Upper lobe of left lung (tissue), 6 donors: Measurements from ENCODE around the gene FBN2. TPM values are rescaled to one million over a fixed set of nuclear protein-coding genes. Genes with fewer than 3 reads are reported as not detected.

Experiments used
- ATAC-seq, 2 donors: fragments of 200-7000 bp; cut with Tn5 transposase; one replicate each; pipeline ENCODE4 v1.9.1; 2022; ENCODE audit warnings: mild to moderate bottlenecking in 2 of 2, moderate library complexity in 2 of 2; ENCODE audit not compliant: low FRiP score in 2 of 2
- DNase-seq, 2 donors: peaks; one replicate each; pipeline ENCODE4 v3.0.0-alpha.2; 2019 to 2020
- H3K27ac ChIP-seq, 4 donors: fragments of 200-600 bp; sonication (generic); one replicate each; pipeline ENCODE4 v1.5.1; 2016 to 2019
- H3K27me3 ChIP-seq, 4 donors: fragments of 200-600 bp; sonication (generic); one replicate each; pipeline ENCODE4 v1.5.1; 2017 to 2019
- H3K36me3 ChIP-seq, 4 donors: fragments of 200-600 bp; sonication (generic); one replicate each; pipeline ENCODE4 v1.5.1; 2016 to 2019
- H3K4me1 ChIP-seq, 4 donors: fragments of 200-600 bp; sonication (generic); one replicate each; pipeline ENCODE4 v1.5.1; 2018 to 2019
- H3K4me3 ChIP-seq, 4 donors: fragments of 200-600 bp; sonication (generic); one replicate each; pipeline ENCODE4 v1.5.1; 2017 to 2019; ENCODE audit warnings: mild to moderate bottlenecking in 2 of 4, moderate library complexity in 1 of 4
- H3K9me3 ChIP-seq, 4 donors: fragments of 200-600 bp; sonication (generic); one replicate each; pipeline ENCODE4 v1.5.1; 2018 to 2019
- EP300 ChIP-seq, 4 donors: sonication (generic); formaldehyde crosslinking; IDR thresholded peaks; one replicate each; pipeline ENCODE4 v1.5.1; 2017; ENCODE audit warnings: antibody characterized with exemption in 4 of 4, control low read depth in 2 of 4
- POLR2A ChIP-seq, 4 donors: fragments of 450-650 bp; IDR thresholded peaks; one replicate each; pipeline ENCODE4 v1.5.1; 2016 to 2017; ENCODE audit warnings: antibody characterized with exemption in 4 of 4, mild to moderate bottlenecking in 2 of 4
- POLR2AphosphoS5 ChIP-seq, 2 donors: sonication (generic); formaldehyde crosslinking; IDR thresholded peaks; one replicate each; pipeline ENCODE4 v1.5.1; 2017; ENCODE audit warnings: antibody characterized with exemption in 2 of 2
- WGBS, 2 donors: methylation state at CpG; one replicate each; pipeline ENCODE4 v1.1.5; 2017 to 2018; 5-methylcytosine and 5-hydroxymethylcytosine counted together
- total RNA-seq, 6 donors: library from RNA; depleted of rRNA in 4 of 6; stranded (reverse); fragments of >200 nt in 4 of 6; gene quantifications; one replicate each; pipeline versions ENCODE4 v1.1.0 to v1.2.1, GENCODE V29; 2016 to 2021
- TF ChIP-seq, protein P1 (sequence below), 6 experiments: fragments of 450-650 bp in 4 of 6; fragments of 200-600 bp in 2 of 6; sonication (generic) in 2 of 6; IDR thresholded peaks; one replicate each; pipeline ENCODE4 v1.5.1; 2016 to 2019; ENCODE audit warnings: antibody characterized with exemption in 6 of 6
- donor health status: DM: no; HTN: no; CAD: no; lungs with moderate emphysema.
- donor health status: DM: no; HTN: yes; CAD: no; lungs with severe emphysema.

The FBN2 gene
- total RNA-seq, 6 donors from 2014 or later, result under 0.01 to 1.7 (median 0.39) TPM

DNA sequence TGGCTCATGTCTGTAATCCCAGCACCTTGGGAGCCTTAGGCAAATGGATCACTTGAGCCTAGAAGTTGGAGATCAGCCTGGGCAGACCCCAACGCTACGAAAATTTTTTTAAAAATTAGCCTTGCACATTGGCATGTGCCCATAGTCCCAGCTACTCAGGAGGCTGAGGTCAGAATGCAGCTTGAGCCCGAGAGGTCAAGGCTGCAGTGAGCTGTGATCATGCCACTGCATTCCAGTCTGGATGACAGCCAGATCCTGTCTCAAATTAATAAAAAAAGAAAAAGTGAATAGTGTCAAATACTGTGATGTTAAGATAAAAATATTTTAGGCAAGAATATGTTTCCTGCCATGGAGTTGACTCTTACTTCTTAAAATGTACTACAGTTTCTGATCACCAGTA, 5.3 kb downstream of the FBN2 start:
- Histone ChIP-seq H3K4me1 (peaks cover 6 to 14% (median 11%) of the 10 kb centered on the region in 4 donors), H3K27ac (no peak overlapping the region)
- WGBS, 2 donors, result 53 to 71% methylated on average over 3 of the region's 3 CpGs

DNA sequence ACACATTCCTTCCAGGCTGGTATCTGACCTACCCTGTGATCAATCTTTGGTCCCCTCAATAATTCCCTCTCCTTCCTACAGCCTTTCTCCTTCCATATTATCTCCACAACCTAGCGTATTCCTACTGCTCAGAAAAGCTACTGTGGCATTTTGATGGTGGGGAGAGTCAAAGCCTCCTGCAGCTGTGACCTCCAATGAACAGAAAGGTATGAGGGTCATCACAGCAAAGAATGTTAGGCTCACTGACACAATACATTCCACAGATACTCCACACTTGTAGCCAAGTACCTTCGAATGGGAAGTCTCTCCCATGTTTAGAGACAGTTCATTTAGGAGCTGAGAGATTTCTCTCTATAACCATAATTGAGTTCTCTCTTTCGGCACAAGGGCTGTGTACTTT, 5.9 kb downstream of the FBN2 start:
- Histone ChIP-seq H3K9me3 (no peaks in the 10 kb centered on the region), H3K4me1 (peaks cover 2 to 7% (median 4%) of the 10 kb centered on the region in 4 donors), H3K27ac (no peak overlapping the region), H3K27me3 (peaks cover 0 to 7% (median 4%) of the 10 kb centered on the region in 4 donors), H3K36me3 (no peaks in the 10 kb centered on the region), H3K4me3 (no peak overlapping the region)
- TF ChIP-seq, protein P1, sequence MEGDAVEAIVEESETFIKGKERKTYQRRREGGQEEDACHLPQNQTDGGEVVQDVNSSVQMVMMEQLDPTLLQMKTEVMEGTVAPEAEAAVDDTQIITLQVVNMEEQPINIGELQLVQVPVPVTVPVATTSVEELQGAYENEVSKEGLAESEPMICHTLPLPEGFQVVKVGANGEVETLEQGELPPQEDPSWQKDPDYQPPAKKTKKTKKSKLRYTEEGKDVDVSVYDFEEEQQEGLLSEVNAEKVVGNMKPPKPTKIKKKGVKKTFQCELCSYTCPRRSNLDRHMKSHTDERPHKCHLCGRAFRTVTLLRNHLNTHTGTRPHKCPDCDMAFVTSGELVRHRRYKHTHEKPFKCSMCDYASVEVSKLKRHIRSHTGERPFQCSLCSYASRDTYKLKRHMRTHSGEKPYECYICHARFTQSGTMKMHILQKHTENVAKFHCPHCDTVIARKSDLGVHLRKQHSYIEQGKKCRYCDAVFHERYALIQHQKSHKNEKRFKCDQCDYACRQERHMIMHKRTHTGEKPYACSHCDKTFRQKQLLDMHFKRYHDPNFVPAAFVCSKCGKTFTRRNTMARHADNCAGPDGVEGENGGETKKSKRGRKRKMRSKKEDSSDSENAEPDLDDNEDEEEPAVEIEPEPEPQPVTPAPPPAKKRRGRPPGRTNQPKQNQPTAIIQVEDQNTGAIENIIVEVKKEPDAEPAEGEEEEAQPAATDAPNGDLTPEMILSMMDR (IDR thresholded peaks at IDR 0.05), result no peak
- no peak for TF ChIP-seq POLR2AphosphoS5 (IDR thresholded peaks at IDR 0.05)
- no peak for TF ChIP-seq EP300 (IDR thresholded peaks at IDR 0.05)
- TF ChIP-seq POLR2A (IDR thresholded peaks at IDR 0.05), result no peak
- no peak for ATAC-seq
- no peak for DNase-seq
- 75 to 78% methylated on average over 3 of the region's 3 CpGs for WGBS, 2 donors

More for the DNA sequence above, 5.3 kb downstream of the FBN2 start:
- Histone ChIP-seq H3K4me3 (no peak overlapping the region), H3K9me3 (no peaks in the 10 kb centered on the region), H3K27me3 (peaks cover 0 to 12% (median 9%) of the 10 kb centered on the region in 4 donors), H3K36me3 (no peaks in the 10 kb centered on the region)
- no peak for DNase-seq
- no peak for TF ChIP-seq EP300 (IDR thresholded peaks at IDR 0.05)
- ATAC-seq, result no peak

DNA sequence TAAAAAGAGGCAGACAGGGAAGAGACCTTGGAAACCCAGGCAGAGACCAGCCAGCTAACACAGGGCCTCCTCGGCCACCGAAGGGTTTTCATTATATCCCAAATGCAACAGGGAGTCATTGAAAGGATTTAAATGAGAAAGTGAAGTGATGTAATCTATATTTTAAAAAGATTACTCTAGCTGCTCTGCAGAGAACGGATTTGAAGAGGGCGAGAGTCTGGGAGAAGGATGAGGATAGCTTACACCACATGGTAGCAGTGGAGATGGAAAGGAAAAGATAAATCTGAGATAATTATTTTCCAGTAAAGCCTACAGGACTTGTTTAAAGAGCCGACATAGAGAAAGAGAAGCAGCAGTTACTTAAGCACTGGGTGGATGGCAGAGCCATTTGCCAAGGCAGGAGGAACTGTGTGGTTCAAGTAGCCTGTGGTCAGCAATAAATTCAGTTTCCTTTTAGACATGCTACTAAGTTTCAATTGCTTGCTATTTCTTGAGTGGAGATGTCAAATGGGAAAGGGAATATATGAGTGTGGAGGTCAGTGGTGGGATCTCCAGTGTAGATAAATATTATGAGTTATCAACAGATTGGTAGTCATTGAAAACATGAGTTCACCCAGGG, 9.3 kb downstream of the FBN2 start:
- ATAC-seq (no peak), DNase-seq (no peak)
- H3K36me3 ChIP-seq, result no peaks in the 10 kb centered on the region
- no peak overlapping the region for H3K4me3 ChIP-seq
- H3K27ac ChIP-seq, result no peak overlapping the region
- no peaks in the 10 kb centered on the region for H3K4me1 ChIP-seq
- 82 to 87% methylated on average over 5 of the region's 5 CpGs for WGBS, 2 donors
- H3K27me3 ChIP-seq, result no peaks in the 10 kb centered on the region
- TF ChIP-seq POLR2A (IDR thresholded peaks at IDR 0.05), result no peak
- TF ChIP-seq, protein P1 (IDR thresholded peaks at IDR 0.05), result no peak
- TF ChIP-seq EP300 (IDR thresholded peaks at IDR 0.05), result no peak
- no peak for TF ChIP-seq POLR2AphosphoS5 (IDR thresholded peaks at IDR 0.05)
- no peaks in the 10 kb centered on the region for H3K9me3 ChIP-seq

DNA sequence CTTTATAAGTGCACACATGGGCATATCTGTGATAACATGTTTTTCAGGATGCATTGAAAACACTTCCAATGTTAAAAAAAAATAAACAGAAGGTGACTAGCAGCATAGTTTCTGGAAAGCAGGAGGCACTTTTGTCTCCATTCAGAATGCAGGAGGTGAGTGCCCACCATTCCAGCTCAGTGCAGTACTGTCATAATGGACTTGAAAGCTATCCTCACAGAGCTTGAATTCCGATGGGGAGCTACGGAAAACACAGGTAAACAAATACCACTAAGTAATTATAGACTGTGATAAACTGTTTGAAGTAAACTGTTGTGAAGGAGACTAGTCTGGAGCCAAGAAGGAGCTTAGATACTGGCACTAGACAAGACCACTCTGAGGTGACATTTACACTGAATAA, 9.9 kb downstream of the FBN2 start:
- no peaks in the 10 kb centered on the region for H3K9me3 ChIP-seq
- H3K27ac ChIP-seq, result no peak overlapping the region
- no peak overlapping the region for H3K4me3 ChIP-seq
- TF ChIP-seq POLR2A (IDR thresholded peaks at IDR 0.05) (no peak), POLR2AphosphoS5 (IDR thresholded peaks at IDR 0.05) (no peak), EP300 (IDR thresholded peaks at IDR 0.05) (no peak)
- TF ChIP-seq, protein P1 (IDR thresholded peaks at IDR 0.05), result no peak
- H3K36me3 ChIP-seq, result no peaks in the 10 kb centered on the region
- no peaks in the 10 kb centered on the region for H3K4me1 ChIP-seq
- H3K27me3 ChIP-seq, result no peaks in the 10 kb centered on the region
- no peak for DNase-seq
- no peak for ATAC-seq
- 58 to 64% methylated on average over 2 of the region's 2 CpGs for WGBS, 2 donors

DNA sequence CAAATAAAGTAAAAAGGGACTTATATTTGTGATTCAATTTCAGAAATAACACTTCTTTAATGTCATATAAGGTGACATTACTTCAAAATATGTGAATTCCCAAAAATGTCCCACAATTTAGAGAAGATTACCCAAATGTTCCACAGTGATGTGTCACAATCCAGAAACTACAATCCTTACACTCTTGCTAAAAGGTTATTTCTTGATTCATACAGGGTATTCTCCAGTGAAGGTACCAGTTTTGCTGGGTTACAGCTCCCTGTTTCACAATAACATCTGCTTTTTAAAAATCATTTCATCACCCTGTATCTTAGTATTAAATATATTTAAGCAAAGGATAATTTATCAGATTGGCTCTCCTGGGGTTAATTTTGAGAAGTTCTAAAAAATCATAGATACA, 11.0 kb downstream of the FBN2 start:
- ATAC-seq, result no peak
- Histone ChIP-seq H3K27ac (no peak overlapping the region), H3K9me3 (no peaks in the 10 kb centered on the region)

More for the DNA sequence above, 11.0 kb downstream of the FBN2 start:
- TF ChIP-seq EP300 (IDR thresholded peaks at IDR 0.05), result no peak
- TF ChIP-seq POLR2A (IDR thresholded peaks at IDR 0.05), result no peak
- no peak for TF ChIP-seq POLR2AphosphoS5 (IDR thresholded peaks at IDR 0.05)
- TF ChIP-seq, protein P1 (IDR thresholded peaks at IDR 0.05), result no peak
- no peak for DNase-seq
- Histone ChIP-seq H3K4me1 (no peaks in the 10 kb centered on the region), H3K4me3 (no peak overlapping the region), H3K27me3 (no peaks in the 10 kb centered on the region), H3K36me3 (no peaks in the 10 kb centered on the region)
